OCI-LY7 (cell line): ENCODE measurements around the gene PLA2G4A. TPM values are rescaled to one million over a fixed set of nuclear protein-coding genes. Genes with fewer than 3 reads are reported as not detected.

Experiments
- BruUV-seq: library from RNA; stranded (reverse); fragments of 400-500 nt; replicated peaks from 2 replicates; lab custom pipeline; 2021; lab: Mats Ljungman, UMichigan
- CTCF ChIA-PET: fragments of 300-600 bp; sonication (Branson Sonifier 250); formaldehyde crosslinking; loops from one replicate; lab custom pipeline; 2022; ENCODE audit warnings: antibody characterized with exemption; ENCODE audit not compliant: unreplicated experiment; lab: Charles Lee
- POLR2A ChIA-PET: fragments of 300-600 bp; sonication (Branson Sonifier 250); formaldehyde crosslinking; loops from one replicate; lab custom pipeline; 2022; ENCODE audit warnings: antibody characterized with exemption; lab: Charles Lee
- DNase-seq: peaks from one replicate; pipeline ENCODE4 v3.0.0-alpha.2; 2015; ENCODE audit warnings: low spot score
- H2AFZ ChIP-seq: fragments of 200-600 bp; sonication (generic), shearing (Covaris generic); 2 replicates; pipeline ENCODE4 v1.6.1; 2014; ENCODE audit warnings: mild to moderate bottlenecking, antibody characterized with exemption, low read length, moderate library complexity
- H3K27ac ChIP-seq: fragments of 200-600 bp; sonication (generic); 2 replicates; pipeline ENCODE4 v1.5.1; 2014; ENCODE audit warnings: mixed run types, low read depth, mild to moderate bottlenecking, moderate library complexity, low read length, inconsistent platforms; ENCODE audit not compliant: poor library complexity, severe bottlenecking
- H3K36me3 ChIP-seq: fragments of 200-600 bp; sonication (generic); 2 replicates; pipeline ENCODE4 v1.6.1; 2014; ENCODE audit warnings: mild to moderate bottlenecking, antibody characterized with exemption, low read length, moderate library complexity, mixed read lengths; ENCODE audit not compliant: insufficient read depth
- H3K4me1 ChIP-seq: fragments of 200-600 bp; sonication (generic); 2 replicates; pipeline ENCODE4 v1.5.1; 2014; ENCODE audit warnings: mild to moderate bottlenecking, low read length; ENCODE audit not compliant: insufficient read depth, poor library complexity, severe bottlenecking
- H3K4me2 ChIP-seq: fragments of 200-600 bp; sonication (generic); 2 replicates; pipeline ENCODE4 v1.6.1; 2014; ENCODE audit warnings: mild to moderate bottlenecking, low read length
- H3K4me3 ChIP-seq: fragments of 200-600 bp; sonication (generic); 2 replicates; pipeline ENCODE4 v1.5.1; 2014; ENCODE audit warnings: mild to moderate bottlenecking, low read depth, low read length; ENCODE audit not compliant: poor library complexity, severe bottlenecking
- H3K79me2 ChIP-seq: fragments of 200-600 bp; sonication (generic); 2 replicates; pipeline ENCODE4 v1.6.1; 2016; ENCODE audit warnings: low read depth, mild to moderate bottlenecking, low read length, moderate library complexity, mixed read lengths; ENCODE audit not compliant: insufficient read depth
- H3K9me2 ChIP-seq: fragments of 200-600 bp; sonication (generic); 2 replicates; pipeline ENCODE4 v1.6.1; 2016; ENCODE audit warnings: mild to moderate bottlenecking, low read length, mixed read lengths; ENCODE audit not compliant: insufficient read depth
- H3K9me3 ChIP-seq: fragments of 200-600 bp; sonication (generic); 2 replicates; pipeline ENCODE4 v1.6.1; 2014; ENCODE audit warnings: mild to moderate bottlenecking, mixed run types, low read length, mixed read lengths
- H4K20me1 ChIP-seq: fragments of 200-600 bp; sonication (generic); 2 replicates; pipeline ENCODE4 v1.6.1; 2014; ENCODE audit warnings: mild to moderate bottlenecking, antibody characterized with exemption, low read length, moderate library complexity, mixed read lengths; ENCODE audit not compliant: insufficient read depth
- CTCF ChIP-seq: fragments of 200-600 bp; sonication (generic); conservative IDR thresholded peaks from 2 replicates; pipeline ENCODE4 v1.5.1; 2014; ENCODE audit warnings: mild to moderate bottlenecking, antibody characterized with exemption, low read length, moderate library complexity, mixed read lengths
- EZH2phosphoT487 ChIP-seq: fragments of 200-600 bp; sonication (generic); IDR thresholded peaks from 2 replicates; pipeline ENCODE4 v1.6.1; 2018; ENCODE audit warnings: low read depth, borderline replicate concordance, mild to moderate bottlenecking, mixed run types, antibody characterized with exemption, low read length, moderate library complexity, mixed read lengths
- intact Hi-C: fragments of 100-400 bp; cut with micrococcal nuclease; formaldehyde crosslinking; loops from one replicate; pipeline ENCODE4 v1.10.0; 2022; ENCODE audit not compliant: unreplicated experiment
- total RNA-seq, 2 experiments: library from RNA; depleted of rRNA in 1 of 2; stranded (reverse); fragments of >200 nt in 1 of 2; shearing (Covaris generic) in 1 of 2; gene quantifications; 2 replicates each; pipeline ENCODE4 v1.2.3, GENCODE V29; 2014 to 2022

Gene PLA2G4A
- total RNA-seq, 2 experiments from 2014 or later = not detected

- DNase-seq = no peak
These were observed 174.6 kb downstream of the PLA2G4A start for GRCh38 chr1:187003353-187003752.

GRCh38 chr1:187006896-187007295, 178.1 kb downstream of the PLA2G4A start:
- no peak for TF ChIP-seq EZH2phosphoT487
- TF ChIP-seq CTCF = no peak
- Histone ChIP-seq H3K4me1 (no peaks in the 10 kb centered on the region), H3K4me2 (no peak overlapping the region), H2AFZ (no peak overlapping the region), H3K9me3 (peaks cover 9% of the 10 kb centered on the region; the same call in 1 of the 2 replicates), H3K36me3 (no peaks in the 10 kb centered on the region), H3K79me2 (no peaks in the 10 kb centered on the region), H3K27ac (no peak overlapping the region), H3K9me2 (no peaks in the 10 kb centered on the region), H4K20me1 (no peaks in the 10 kb centered on the region), H3K4me3 (no peak overlapping the region)
- intact Hi-C loops = no loop called here
- no TSS peak for BruUV-seq
- POLR2A ChIA-PET = interaction anchor here (0.7 kb wide), 1 partner anchor 40 kb away, joined by 3 read pairs; no protein-coding TSS in a partner anchor
- CTCF ChIA-PET = no interaction called here
- DNase-seq = no peak

More at GRCh38 chr1:187003353-187003752, 174.6 kb downstream of the PLA2G4A start:
- Histone ChIP-seq H3K4me2 (no peak overlapping the region), H3K4me3 (no peak overlapping the region), H3K79me2 (no peaks in the 10 kb centered on the region), H3K9me3 (peaks cover 3% of the 10 kb centered on the region; the same call in 1 of the 2 replicates), H2AFZ (no peak overlapping the region), H3K9me2 (no peaks in the 10 kb centered on the region), H3K4me1 (no peaks in the 10 kb centered on the region), H3K27ac (no peak overlapping the region), H4K20me1 (no peaks in the 10 kb centered on the region), H3K36me3 (no peaks in the 10 kb centered on the region)
- TF ChIP-seq CTCF = no peak
- no peak for TF ChIP-seq EZH2phosphoT487
- POLR2A ChIA-PET = no interaction called here
- intact Hi-C loops = no loop called here
- CTCF ChIA-PET = no interaction called here
- BruUV-seq = no TSS peak

GRCh38 chr1:187009320-187009719, 180.6 kb downstream of the PLA2G4A start:
- POLR2A ChIA-PET = interaction anchor here (0.6 kb wide), 1 partner anchor 30 kb away, joined by 3 read pairs; no protein-coding TSS in a partner anchor
- H4K20me1 ChIP-seq = no peaks in the 10 kb centered on the region
- TF ChIP-seq EZH2phosphoT487 (no peak), CTCF (no peak)

More at GRCh38 chr1:187009320-187009719, 180.6 kb downstream of the PLA2G4A start:
- no peak overlapping the region for H3K4me2 ChIP-seq
- no peak overlapping the region for H3K27ac ChIP-seq
- no peaks in the 10 kb centered on the region for H3K36me3 ChIP-seq
- H2AFZ ChIP-seq = no peak overlapping the region
- CTCF ChIA-PET = no interaction called here
- intact Hi-C loops = no loop called here
- no peak overlapping the region for H3K4me3 ChIP-seq
- no peaks in the 10 kb centered on the region for H3K4me1 ChIP-seq
- no TSS peak for BruUV-seq
- no peak for DNase-seq
- no peaks in the 10 kb centered on the region for H3K9me2 ChIP-seq
- peaks cover 9% of the 10 kb centered on the region; the same call in 1 of the 2 replicates for H3K9me3 ChIP-seq
- H3K79me2 ChIP-seq = no peaks in the 10 kb centered on the region
